Upper lobe of left lung (tissue), 6 donors: ENCODE data around the gene CCDC136. TPM values are rescaled to one million over a fixed set of nuclear protein-coding genes. Genes with fewer than 3 reads are reported as not detected.

ENCODE experiments used
- ATAC-seq, 2 donors: fragments of 200-7000 bp; cut with Tn5 transposase; one replicate each; pipeline ENCODE4 v1.9.1; 2022; ENCODE audit warnings: mild to moderate bottlenecking in 2 of 2, moderate library complexity in 2 of 2; ENCODE audit not compliant: low FRiP score in 2 of 2
- DNase-seq, 2 donors: peaks; one replicate each; pipeline ENCODE4 v3.0.0-alpha.2; 2019 to 2020
- H3K27ac ChIP-seq, 4 donors: fragments of 200-600 bp; sonication (generic); one replicate each; pipeline ENCODE4 v1.5.1; 2016 to 2019
- H3K27me3 ChIP-seq, 4 donors: fragments of 200-600 bp; sonication (generic); one replicate each; pipeline ENCODE4 v1.5.1; 2017 to 2019
- H3K36me3 ChIP-seq, 4 donors: fragments of 200-600 bp; sonication (generic); one replicate each; pipeline ENCODE4 v1.5.1; 2016 to 2019
- H3K4me1 ChIP-seq, 4 donors: fragments of 200-600 bp; sonication (generic); one replicate each; pipeline ENCODE4 v1.5.1; 2018 to 2019
- H3K4me3 ChIP-seq, 4 donors: fragments of 200-600 bp; sonication (generic); one replicate each; pipeline ENCODE4 v1.5.1; 2017 to 2019; ENCODE audit warnings: mild to moderate bottlenecking in 2 of 4, moderate library complexity in 1 of 4
- H3K9me3 ChIP-seq, 4 donors: fragments of 200-600 bp; sonication (generic); one replicate each; pipeline ENCODE4 v1.5.1; 2018 to 2019
- EP300 ChIP-seq, 4 donors: sonication (generic); formaldehyde crosslinking; IDR thresholded peaks; one replicate each; pipeline ENCODE4 v1.5.1; 2017; ENCODE audit warnings: antibody characterized with exemption in 4 of 4, control low read depth in 2 of 4
- POLR2A ChIP-seq, 4 donors: fragments of 450-650 bp; IDR thresholded peaks; one replicate each; pipeline ENCODE4 v1.5.1; 2016 to 2017; ENCODE audit warnings: antibody characterized with exemption in 4 of 4, mild to moderate bottlenecking in 2 of 4
- POLR2AphosphoS5 ChIP-seq, 2 donors: sonication (generic); formaldehyde crosslinking; IDR thresholded peaks; one replicate each; pipeline ENCODE4 v1.5.1; 2017; ENCODE audit warnings: antibody characterized with exemption in 2 of 2
- WGBS, 2 donors: methylation state at CpG; one replicate each; pipeline ENCODE4 v1.1.5; 2017 to 2018; 5-methylcytosine and 5-hydroxymethylcytosine counted together
- total RNA-seq, 6 donors: library from RNA; depleted of rRNA in 4 of 6; stranded (reverse); fragments of >200 nt in 4 of 6; gene quantifications; one replicate each; pipeline versions ENCODE4 v1.1.0 to v1.2.1, GENCODE V29; 2016 to 2021
- TF ChIP-seq, protein P1 (sequence below), 6 experiments: fragments of 450-650 bp in 4 of 6; fragments of 200-600 bp in 2 of 6; sonication (generic) in 2 of 6; IDR thresholded peaks; one replicate each; pipeline ENCODE4 v1.5.1; 2016 to 2019; ENCODE audit warnings: antibody characterized with exemption in 6 of 6
- donor health status: DM: no; HTN: no; CAD: no; lungs with moderate emphysema.
- donor health status: DM: no; HTN: yes; CAD: no; lungs with severe emphysema.

CCDC136 gene
- total RNA-seq, result 1 to 10 TPM in 5 of 6 donors, under 1 TPM in 1; 0.46 to 7.2 (median 2.2) TPM

DNA sequence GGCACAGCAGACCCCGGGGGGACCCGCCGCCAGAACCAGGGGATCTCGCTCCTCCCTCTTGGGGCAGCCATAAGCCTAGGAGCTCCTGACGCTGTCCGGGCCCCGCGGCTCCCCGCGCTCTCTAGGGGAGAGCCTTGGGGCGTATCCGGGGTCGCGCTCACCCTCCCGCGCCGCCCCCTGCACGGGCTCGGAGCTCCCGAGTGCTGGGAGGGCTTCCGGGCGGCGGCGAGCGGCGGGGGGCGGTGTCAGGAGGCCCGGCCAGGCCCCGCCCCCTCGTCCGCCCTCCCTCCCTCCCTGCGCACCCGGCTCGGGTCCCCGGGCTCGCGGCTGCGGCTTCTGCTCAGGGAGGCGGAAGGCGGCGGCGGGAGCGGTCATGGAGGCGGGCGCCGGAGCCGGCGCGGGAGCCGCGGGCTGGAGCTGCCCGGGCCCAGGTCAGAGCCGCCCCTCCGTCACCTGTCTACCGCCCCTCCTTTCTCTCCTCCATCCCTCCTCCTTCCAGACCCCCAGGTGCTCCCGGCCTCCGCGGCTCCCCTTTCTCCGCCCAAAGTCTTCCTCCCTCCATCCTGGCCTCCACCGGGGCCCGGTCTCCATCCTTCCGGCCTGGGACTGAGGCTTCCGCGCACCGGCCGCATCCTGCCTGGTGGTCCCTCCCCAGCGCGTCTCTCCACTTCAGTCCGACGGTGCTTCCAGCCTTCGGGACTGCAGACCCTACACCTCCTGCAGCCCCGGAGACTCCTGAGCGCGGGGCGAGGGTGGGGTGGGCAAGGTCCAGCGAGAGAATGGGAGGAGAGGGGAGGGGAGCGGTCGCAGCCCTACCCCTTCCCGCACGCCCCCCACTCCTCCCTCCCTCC is at the start of gene CCDC136:
Gene CCDC136 (plus strand): TSS at position 848 of the 851 bp plus-strand sequence. CDS start 444 bp downstream, outside the sequence.
- Histone ChIP-seq H3K27me3 (peaks cover 0 to 12% (median 3%) of the 10 kb centered on the region in 4 donors), H3K36me3 (no peaks in the 10 kb centered on the region), H3K9me3 (no peaks in the 10 kb centered on the region), H3K27ac (peak within 1 kb of the TSS in 3 of 4 donors; percentile 43 to 71 (median 54)), H3K4me3 (peak within 1 kb of the TSS; percentile 68 to 98 (median 84)), H3K4me1 (peaks cover 15 to 22% (median 19%) of the 10 kb centered on the region in 4 donors)
- DNase-seq (peak; percentile 79 to 95), ATAC-seq (peak; percentile 65 to 95)
- TF ChIP-seq, protein P1, sequence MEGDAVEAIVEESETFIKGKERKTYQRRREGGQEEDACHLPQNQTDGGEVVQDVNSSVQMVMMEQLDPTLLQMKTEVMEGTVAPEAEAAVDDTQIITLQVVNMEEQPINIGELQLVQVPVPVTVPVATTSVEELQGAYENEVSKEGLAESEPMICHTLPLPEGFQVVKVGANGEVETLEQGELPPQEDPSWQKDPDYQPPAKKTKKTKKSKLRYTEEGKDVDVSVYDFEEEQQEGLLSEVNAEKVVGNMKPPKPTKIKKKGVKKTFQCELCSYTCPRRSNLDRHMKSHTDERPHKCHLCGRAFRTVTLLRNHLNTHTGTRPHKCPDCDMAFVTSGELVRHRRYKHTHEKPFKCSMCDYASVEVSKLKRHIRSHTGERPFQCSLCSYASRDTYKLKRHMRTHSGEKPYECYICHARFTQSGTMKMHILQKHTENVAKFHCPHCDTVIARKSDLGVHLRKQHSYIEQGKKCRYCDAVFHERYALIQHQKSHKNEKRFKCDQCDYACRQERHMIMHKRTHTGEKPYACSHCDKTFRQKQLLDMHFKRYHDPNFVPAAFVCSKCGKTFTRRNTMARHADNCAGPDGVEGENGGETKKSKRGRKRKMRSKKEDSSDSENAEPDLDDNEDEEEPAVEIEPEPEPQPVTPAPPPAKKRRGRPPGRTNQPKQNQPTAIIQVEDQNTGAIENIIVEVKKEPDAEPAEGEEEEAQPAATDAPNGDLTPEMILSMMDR (IDR thresholded peaks at IDR 0.05), result no peak
- TF ChIP-seq EP300 (IDR thresholded peaks at IDR 0.05) (no peak), POLR2A (IDR thresholded peaks at IDR 0.05) (peak in 1 of 4 donors; percentile 27), POLR2AphosphoS5 (IDR thresholded peaks at IDR 0.05) (peak in 1 of 2 donors; percentile 3)
- WGBS, 2 donors, result 0 to 1% methylated on average over 41 to 50 of the region's 80 CpGs

DNA sequence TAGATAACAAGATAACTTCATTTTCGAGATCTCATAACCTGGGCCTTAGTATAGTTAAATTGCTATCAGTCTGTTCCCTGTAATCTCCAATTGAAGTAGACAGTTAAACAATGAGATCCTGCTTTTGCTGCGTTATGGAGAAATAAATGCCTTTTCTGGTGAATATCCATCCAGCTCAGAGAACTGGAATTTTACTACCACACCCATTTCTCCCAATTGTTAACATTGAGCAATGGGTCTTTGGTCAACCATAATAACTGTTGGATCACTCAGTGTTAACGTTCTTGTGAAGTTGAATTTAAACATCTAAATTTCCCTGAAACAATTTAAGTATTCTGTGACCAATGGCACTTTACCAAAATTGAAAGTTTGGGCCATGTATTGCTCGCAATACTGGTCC is 49.6 kb upstream of the CCDC136 start:
- Histone ChIP-seq H3K9me3 (no peaks in the 10 kb centered on the region), H3K4me3 (no peak overlapping the region), H3K27ac (no peak overlapping the region), H3K27me3 (no peaks in the 10 kb centered on the region), H3K4me1 (peaks cover 21 to 52% (median 30%) of the 10 kb centered on the region in 4 donors), H3K36me3 (no peaks in the 10 kb centered on the region)
- WGBS, 2 donors, result 66 to 70% methylated on average over 4 of the region's 4 CpGs
- no peak for ATAC-seq
- TF ChIP-seq, protein P1 (IDR thresholded peaks at IDR 0.05), result no peak
- TF ChIP-seq POLR2AphosphoS5 (IDR thresholded peaks at IDR 0.05) (no peak), POLR2A (IDR thresholded peaks at IDR 0.05) (no peak), EP300 (IDR thresholded peaks at IDR 0.05) (no peak)
- no peak for DNase-seq

DNA sequence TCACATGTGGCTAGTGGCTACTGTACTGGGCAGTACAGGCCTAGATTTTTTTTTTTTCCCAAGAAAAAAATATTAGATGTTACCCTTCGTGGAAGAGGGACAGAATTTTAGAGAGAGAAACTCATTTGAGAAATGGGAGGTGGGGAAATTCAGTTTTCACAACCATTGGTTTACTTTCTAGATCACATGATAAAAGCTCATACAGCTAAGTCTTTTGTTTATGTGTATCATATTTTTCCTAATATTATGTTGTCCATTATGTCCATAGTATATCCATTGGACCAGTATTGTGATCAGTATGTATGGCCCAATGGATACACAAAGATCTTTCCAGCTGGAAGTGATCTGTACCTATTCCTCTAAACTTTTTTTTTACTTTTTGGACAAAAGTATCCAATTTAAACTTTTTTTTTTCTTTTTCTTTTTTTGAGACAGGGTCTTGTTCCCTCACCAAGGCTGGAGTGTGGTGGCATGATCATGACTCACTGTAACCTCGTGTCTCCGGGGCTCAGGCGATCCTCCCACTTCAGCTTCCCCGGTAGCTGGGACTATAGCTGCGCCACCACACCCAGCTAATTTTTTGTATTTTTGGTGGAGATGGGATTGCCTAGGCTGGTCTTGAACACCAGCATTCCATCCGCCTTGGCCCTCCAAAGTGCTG is 48.5 kb upstream of the CCDC136 start:
- Histone ChIP-seq H3K4me3 (no peak overlapping the region), H3K36me3 (peaks cover 0 to 6% (median 0%) of the 10 kb centered on the region in 4 donors), H3K27me3 (no peaks in the 10 kb centered on the region), H3K27ac (no peak overlapping the region), H3K9me3 (no peaks in the 10 kb centered on the region), H3K4me1 (peaks cover 20 to 47% (median 29%) of the 10 kb centered on the region in 4 donors)
- 83 to 88% methylated on average over 7 of the region's 7 CpGs for WGBS, 2 donors
- TF ChIP-seq POLR2A (IDR thresholded peaks at IDR 0.05), result no peak
- TF ChIP-seq EP300 (IDR thresholded peaks at IDR 0.05), result no peak
- TF ChIP-seq POLR2AphosphoS5 (IDR thresholded peaks at IDR 0.05), result no peak
- TF ChIP-seq, protein P1 (IDR thresholded peaks at IDR 0.05), result no peak
- DNase-seq, result peak in 1 of 2 donors; percentile 37
- no peak for ATAC-seq

DNA sequence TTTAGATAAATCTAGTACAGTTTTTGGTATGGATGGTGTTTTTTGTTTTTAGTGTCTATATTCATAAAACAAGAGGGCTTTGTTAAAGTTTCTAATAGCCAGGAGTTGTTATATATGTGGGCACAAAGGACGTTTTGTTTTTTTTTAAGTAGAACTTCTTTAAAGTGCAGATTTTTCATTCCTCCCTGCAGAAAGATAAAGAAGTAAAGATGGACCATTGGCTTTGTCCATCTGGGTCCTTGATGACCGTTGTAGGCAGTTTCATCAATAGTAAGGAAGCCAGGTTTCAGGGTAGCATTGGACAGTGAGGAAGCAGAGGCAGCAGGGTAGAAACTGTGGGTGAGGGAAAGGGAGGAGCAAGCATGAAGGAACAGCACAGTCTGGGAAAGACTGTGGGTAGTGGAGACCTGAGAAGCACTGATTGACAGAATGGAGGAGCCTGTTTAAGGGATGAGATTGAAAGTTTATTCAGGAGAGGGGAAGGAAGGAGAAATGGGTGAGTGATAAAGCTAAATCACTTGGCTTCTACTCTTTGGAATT is 47.3 kb upstream of the CCDC136 start:
- Histone ChIP-seq H3K36me3 (peaks cover 8 to 18% (median 10%) of the 10 kb centered on the region in 4 donors), H3K27me3 (no peaks in the 10 kb centered on the region), H3K9me3 (no peaks in the 10 kb centered on the region), H3K4me1 (peaks cover 16 to 42% (median 26%) of the 10 kb centered on the region in 4 donors), H3K4me3 (no peak overlapping the region), H3K27ac (no peak overlapping the region)
- WGBS, 2 donors, result 74 to 76% methylated on average over 2 of the region's 2 CpGs
- TF ChIP-seq, protein P1 (IDR thresholded peaks at IDR 0.05), result no peak
- TF ChIP-seq EP300 (IDR thresholded peaks at IDR 0.05) (no peak), POLR2AphosphoS5 (IDR thresholded peaks at IDR 0.05) (no peak)
- ATAC-seq, result no peak
- no peak for DNase-seq
